ENCODE measurements around the gene FDPS.
"Not testable (repeated sequence)": the region's sequence is repeated elsewhere in the genome, so short reads cannot be mapped to it uniquely, and the experiment has no call there.

The FDPS gene

GRCh38 chr1:155286544-155286943, 22.1 kb upstream of the FDPS start:
- FAIRE-seq, result no peak

GRCh38 chr1:155287987-155288543, 20.6 kb upstream of the FDPS start:
- FAIRE-seq, result no peak

- not testable (repeated sequence) for FAIRE-seq
Observed at GRCh38 chr1:155291006-155291405, 17.7 kb upstream of the FDPS start.

GRCh38 chr1:155293086-155293749, 15.4 kb upstream of the FDPS start:
- no peak for FAIRE-seq

GRCh38 chr1:155294520-155295182, 14.0 kb upstream of the FDPS start:
- FAIRE-seq, result no peak

- no peak for FAIRE-seq
Observed at GRCh38 chr1:155295183-155295941, 13.3 kb upstream of the FDPS start.

GRCh38 chr1:155295942-155296267, 12.8 kb upstream of the FDPS start:
- FAIRE-seq, result no peak

GRCh38 chr1:155296661-155297060, 12.0 kb upstream of the FDPS start:
- no peak for FAIRE-seq

GRCh38 chr1:155297384-155297783, 11.3 kb upstream of the FDPS start:
- no peak for FAIRE-seq

- no peak for FAIRE-seq
Observed at GRCh38 chr1:155300024-155300423, 8.6 kb upstream of the FDPS start.

- no peak for FAIRE-seq
Observed at GRCh38 chr1:155300553-155301329, 7.9 kb upstream of the FDPS start.

GRCh38 chr1:155301342-155301841, 7.3 kb upstream of the FDPS start, which contains the start of gene PKLR:
TSS of gene PKLR (minus strand) at chr1:155301438. CDS start at chr1:155301395, 43 bp downstream.
- no peak for FAIRE-seq

- FAIRE-seq, result no peak
Observed at GRCh38 chr1:155304558-155305063, 4.1 kb upstream of the FDPS start.

- no peak for FAIRE-seq
Observed at GRCh38 chr1:155305881-155306391, 2.7 kb upstream of the FDPS start.

- FAIRE-seq, result no peak
Observed at GRCh38 chr1:155307247-155307740, 1.4 kb upstream of the FDPS start.

- FAIRE-seq, result no peak
Observed at GRCh38 chr1:155309423-155310021, 856 bp downstream of the FDPS start.

GRCh38 chr1:155313261-155313660, 4.6 kb downstream of the FDPS start:
- FAIRE-seq, result no peak

- no peak for FAIRE-seq
Observed at GRCh38 chr1:155316922-155317321, 8.3 kb downstream of the FDPS start.

- no peak for FAIRE-seq
Observed at GRCh38 chr1:155318082-155318481, 9.4 kb downstream of the FDPS start.

GRCh38 chr1:155319536-155319935, 10.9 kb downstream of the FDPS start:
- FAIRE-seq, result no peak

- FAIRE-seq, result no peak
Observed at GRCh38 chr1:155320252-155320651, 11.6 kb downstream of the FDPS start.
